Measurements from ENCODE around the gene BRCA1.
"Not testable (repeated sequence)": the region's sequence is repeated elsewhere in the genome, so short reads cannot be mapped to it uniquely, and the experiment has no call there.

Gene BRCA1

DNA sequence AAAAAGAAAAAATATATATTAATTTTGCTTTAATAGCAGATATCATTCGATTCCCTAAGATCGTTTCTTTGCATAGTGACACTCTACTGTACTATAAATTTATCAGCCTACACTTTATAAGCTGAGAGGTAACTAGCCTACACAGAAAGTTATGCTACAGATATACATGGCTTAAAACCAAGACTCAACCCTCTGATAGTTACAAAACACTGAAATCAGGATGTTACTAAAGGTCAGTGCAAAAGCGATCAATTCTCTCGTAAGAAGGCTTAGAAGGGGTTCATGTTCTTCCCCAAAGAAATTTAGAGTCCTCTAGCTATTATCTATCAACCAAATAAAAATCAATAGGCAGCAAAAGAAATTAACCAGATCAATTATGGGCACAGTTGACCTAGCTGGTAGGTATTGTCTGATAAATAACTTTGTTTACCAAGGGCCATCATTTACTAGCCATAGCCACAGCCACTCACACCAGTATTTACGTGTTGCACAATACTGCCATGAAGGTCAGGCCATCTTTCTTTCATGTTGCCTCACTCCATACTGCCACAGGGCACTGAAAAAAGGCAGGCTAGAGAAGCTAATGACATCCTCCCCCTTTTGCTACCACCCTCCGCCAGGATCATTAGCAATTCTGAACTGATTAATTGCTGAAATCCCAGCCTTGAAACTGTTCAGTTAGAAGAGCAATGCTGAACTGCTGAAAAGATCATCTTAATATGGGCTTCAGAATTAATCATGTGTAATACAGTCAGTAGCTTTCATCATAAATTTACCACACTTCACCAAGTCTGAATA lies 56.4 kb downstream of the BRCA1 start:
- DNase-seq, result no peak

DNA sequence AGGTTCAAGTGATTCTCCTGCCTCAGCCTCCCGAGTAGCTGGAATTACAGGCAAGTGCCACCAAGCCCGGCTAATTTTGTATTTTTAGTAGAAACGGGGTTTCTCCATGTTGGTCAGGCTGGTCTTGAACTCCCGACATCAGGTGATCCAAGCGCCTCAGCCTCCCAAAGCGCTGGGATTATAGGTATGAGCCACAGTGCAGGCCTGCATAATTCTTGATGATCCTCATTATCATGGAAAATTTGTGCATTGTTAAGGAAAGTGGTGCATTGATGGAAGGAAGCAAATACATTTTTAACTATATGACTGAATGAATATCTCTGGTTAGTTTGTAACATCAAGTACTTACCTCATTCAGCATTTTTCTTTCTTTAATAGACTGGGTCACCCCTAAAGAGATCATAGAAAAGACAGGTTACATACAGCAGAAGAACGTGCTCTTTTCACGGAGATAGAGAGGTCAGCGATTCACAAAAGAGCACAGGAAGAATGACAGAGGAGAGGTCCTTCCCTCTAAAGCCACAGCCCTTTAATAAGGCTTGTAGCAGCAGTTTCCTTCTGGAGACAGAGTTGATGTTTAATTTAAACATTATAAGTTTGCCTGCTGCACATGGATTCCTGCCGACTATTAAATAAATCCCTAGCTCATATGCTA lies 62.1 kb downstream of the BRCA1 start:
- DNase-seq, result no peak

GRCh38 chr17:43056051-43056450 lies 69.1 kb downstream of the BRCA1 start:
- no peak for DNase-seq

DNA sequence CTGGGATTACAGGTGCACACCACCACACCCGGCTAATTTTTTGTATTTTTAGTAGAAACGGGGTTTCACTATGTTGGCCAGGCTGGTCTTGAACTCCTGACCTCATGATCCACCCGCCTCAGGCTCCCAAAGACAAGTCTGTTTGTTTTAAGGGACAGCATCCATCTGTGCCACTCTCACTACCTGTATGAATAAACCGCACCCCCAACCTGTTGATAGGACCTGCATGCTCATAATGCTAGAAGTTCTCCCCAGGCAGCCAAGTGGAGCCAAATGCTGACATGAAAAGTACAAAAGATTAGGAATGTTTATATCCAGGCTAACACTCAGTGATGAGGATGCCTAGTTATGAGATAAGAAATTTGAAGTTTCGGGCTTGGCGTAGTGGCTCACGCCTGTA lies 72.2 kb downstream of the BRCA1 start:
- not testable (repeated sequence) for DNase-seq

GRCh38 chr17:43051969-43052368 lies 73.2 kb downstream of the BRCA1 start:
- no peak for DNase-seq

DNA sequence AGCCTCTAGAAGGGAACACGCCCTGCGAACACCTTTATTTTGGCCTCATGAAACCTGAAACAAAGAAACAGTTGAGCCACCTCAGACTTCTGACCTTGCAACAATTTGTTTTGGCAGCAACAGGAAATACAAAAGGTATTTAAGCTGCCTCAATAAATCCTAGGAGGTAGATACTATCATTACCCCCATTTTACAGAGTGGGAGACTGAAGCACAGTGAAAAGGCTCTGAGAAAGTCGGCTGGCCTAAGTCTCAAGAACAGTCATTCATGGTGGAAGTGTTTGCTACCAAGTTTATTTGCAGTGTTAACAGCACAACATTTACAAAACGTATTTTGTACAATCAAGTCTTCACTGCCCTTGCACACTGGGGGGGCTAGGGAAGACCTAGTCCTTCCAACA lies 81.1 kb downstream of the BRCA1 start:
- DNase-seq, result no peak

DNA sequence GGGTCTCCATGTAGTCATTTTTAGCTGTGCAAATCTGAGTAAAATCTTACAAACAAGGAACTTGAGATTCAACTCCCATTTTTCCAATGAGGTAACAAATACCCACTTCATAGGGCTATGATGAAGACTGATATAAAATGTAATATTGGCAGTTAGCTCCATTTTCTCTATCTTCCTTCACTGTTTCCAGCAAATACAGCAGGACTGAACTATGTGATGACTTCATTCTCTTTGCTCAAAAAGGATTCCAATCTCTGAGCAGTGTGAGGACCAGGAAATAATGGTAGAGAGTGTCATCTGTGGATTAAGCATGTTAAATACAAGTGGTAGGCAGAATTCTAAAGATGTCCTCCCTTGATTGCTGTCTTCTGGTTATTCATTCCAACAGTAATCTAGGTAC lies 81.9 kb downstream of the BRCA1 start:
- no peak for DNase-seq

GRCh38 chr17:43042025-43042628 lies 83.0 kb downstream of the BRCA1 start:
- DNase-seq, result no peak

GRCh38 chr17:43040655-43041054 lies 84.5 kb downstream of the BRCA1 start:
- DNase-seq, result no peak

DNA sequence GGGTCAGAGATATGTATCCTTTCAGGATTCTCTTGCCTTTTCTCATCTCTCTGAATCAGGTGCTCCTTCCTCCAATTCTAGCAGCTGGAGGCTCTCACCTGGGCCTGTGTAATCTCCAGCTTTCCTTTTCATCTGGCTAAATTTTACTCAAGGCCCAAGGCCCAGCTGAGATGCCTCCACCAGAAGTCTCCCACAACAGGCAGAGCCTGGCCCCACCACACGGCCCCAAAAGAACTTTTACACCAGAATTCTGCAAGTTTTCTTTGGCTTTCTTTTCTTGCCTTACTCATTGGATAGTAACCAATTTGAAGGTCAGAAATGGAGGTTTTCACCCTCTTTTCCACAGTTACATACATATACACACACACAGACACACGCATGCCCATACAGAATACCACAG lies 85.5 kb downstream of the BRCA1 start:
- DNase-seq, result no peak

GRCh38 chr17:43034894-43035293 lies 90.3 kb downstream of the BRCA1 start:
- no peak for DNase-seq

DNA sequence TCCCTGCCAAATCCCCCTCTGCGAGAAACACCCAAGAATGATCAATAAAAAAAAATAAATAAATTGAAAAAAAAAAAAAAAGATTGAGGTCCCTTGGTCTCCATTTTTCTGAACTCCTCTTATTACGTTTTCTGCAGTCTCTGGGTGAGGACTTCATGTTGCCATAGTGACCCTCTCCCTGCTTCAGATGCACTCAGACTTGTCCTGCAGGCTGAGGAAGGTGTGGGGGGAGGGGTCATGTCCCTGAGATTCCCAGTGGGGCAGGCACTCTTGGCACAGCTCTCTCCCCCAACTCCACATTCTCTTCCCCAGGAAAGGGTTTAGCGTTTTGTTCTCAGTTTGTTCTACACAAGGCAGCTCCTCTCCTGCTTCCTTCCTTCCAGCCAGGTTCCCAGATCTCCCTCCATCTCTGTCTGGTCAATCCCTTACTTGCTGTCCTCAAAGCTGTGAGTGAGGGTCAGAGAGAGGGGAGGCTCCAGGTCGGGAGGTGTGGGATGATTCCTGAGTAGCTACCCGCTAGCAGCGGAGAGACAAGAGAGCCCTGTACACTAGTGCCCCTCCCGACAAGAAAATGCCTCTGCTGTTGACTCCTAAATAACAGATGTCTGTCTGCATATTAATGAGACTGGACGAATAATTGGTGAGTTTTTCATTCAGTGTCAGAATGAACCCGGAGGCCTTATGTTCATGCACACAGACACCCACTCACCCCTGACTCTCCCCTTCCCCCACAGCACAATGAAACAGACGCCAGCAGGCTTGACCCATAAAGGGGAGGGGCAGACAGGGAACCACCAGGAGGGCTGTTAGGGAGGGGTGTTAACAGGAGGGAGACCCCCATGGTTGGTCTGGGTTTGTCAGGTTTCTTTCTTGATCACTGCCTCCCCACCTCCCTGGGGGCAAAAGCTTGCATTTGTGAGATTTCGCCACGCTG lies 90.9 kb downstream of the BRCA1 start:
- no peak for DNase-seq

DNA sequence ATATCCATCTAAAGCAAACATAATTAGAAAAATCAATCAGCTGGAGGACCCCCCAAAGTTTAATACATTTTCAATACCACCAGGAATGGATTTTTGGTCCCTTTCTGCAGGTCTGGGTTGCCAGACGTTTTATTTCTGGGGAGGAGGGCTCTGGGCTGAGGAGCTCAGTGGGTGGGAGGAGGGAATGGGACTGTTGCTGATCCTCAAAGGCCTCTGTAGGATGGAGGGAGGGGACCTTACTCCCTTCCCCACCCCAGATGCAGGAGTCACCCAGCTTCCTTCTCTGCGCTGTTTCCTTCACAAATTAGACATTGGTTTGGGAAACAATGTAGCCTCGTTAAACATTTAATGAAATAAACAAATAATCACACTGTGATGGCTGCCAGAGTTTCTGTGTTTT lies 93.5 kb downstream of the BRCA1 start:
- no peak for DNase-seq

DNA sequence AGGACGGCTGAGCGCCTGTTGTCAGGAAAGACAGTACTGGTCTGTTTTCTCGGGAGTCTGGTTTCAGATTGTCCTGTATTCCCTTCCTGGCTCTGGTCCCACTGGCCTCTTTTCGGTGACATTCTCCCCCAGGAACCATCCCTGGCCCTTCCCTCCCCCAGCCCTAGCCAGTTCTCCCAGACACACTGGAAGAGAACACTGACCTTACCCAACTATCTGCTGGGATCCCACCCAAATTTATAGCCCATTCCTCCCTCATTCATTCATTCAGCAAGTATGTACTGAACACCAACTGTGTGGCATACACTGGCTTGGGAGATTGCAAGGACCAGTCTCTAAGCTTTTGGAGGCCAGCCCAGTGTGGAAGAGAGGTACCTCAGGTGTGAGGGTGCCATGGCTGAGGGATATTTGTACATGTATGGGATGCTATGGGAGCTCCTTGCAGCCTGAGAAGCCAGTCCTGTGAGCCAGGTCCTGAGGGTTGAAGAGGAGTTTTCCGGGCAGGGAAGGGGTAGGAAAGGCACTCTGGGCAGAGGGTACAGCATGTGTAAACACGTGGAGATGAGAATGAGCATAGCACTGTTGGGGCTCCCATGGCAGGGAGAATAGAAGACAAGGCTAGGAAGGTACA lies 94.9 kb downstream of the BRCA1 start:
- no peak for DNase-seq

DNA sequence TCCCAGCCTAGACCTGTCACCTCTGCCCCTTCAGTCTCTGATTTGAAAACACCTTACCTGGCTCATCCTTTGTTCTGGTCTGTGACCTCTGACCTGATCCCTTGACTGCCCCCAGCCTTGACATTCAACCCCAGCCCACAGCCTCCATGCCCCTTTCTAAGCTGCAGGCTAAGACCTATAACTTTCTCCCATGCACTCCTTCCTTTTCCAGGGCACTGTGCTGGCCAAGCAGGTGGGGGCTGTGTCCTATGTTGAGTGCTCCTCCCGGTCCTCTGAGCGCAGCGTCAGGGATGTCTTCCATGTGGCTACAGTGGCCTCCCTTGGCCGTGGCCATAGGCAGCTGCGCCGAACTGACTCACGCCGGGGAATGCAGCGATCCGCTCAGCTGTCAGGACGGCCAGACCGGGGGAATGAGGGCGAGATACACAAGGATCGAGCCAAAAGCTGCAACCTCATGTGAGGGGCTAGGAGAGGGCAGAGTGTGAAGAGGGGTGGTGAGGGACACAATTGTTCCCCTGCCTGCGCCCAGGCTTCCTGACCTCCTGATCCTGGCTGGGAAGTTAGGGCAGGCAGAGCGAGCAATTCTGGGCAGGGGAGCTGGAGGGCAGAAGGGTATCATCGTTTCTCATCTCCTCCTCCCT lies 96.8 kb downstream of the BRCA1 start:
- no peak for DNase-seq

DNA sequence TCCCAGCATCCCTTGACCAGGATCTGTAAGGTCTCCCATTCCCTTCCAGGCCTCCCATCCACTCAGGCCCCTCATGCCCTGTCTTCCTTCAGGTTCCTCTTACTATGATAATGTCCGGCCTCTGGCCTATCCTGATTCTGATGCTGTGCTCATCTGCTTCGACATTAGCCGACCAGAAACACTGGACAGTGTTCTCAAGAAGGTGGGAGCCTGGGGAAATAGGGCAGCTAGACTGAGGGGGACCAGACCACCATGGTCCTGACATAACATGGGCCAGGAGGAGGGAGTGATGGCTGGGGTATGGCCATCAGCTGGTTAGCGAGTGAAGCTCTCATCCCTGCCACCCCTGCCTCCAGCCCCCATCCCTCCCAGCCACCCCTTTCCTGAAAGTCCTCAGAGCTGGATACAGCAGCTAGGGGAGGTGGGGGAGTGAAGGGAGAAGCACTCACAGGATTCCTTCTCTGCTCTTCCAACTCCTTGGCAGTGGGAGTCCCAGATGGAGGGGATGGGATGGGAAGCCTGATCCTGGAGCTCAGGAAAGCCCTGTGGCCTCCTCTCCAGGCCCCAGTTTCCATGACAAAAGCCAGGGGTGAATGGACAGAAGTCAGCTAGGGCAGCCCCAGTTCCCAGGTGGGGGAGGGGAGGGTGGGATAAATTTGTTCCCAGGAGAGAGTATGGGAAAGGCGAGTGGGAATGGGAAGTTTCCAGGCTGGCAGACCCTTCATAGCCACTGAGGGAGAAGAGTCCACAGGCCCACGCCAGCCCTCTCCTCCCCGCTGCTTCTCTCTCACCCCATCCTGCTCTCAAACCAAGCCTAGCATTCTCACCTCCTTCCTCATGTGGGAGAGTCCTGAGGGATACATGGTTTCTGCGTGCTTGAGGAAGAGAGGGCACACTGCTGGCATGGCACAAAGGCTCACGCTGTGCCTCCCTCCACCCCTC lies 97.8 kb downstream of the BRCA1 start:
- no peak for DNase-seq

DNA sequence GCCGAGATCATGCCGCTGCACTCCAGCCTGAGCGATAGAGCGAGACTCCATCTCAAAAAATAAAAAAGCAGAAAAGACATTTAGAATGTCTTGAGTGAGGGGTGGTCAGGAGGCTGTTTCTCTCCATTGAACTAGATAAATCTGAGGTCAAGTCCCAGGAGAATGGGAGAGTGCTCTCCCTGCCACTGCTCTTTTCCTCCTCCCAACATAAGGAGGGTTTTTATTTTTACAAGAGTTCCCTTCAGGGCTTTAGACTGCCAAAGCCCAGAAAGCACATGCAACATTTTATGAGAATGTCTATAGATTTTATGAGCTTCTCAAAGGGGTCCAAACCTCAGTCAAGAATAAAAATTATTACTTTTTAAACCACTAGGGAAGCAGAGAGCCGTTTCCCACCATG lies 98.6 kb downstream of the BRCA1 start:
- DNase-seq, result no peak

GRCh38 chr17:43025766-43026537 lies 99.2 kb downstream of the BRCA1 start:
- DNase-seq, result no peak

GRCh38 chr17:43025290-43025657 lies 99.9 kb downstream of the BRCA1 start:
- DNase-seq, result no peak

Measured in CD4-positive, alpha-beta T cell treated with Interleukin-6 for 4 hours (primary cell).